Activated CD4-positive, alpha-beta T cell treated with anti-CD3 and anti-CD28 coated beads, Interleukin-2, Interleukin-4, amounts not matched to agents 100 ng/mL and 50 ng/mL, durations not matched to agents 16 hours and 8 hours (primary cell): ENCODE results near the gene TMEM186.
A peak's percentile ranks its signal among the peaks of the same experiment; 100 is the strongest.
"Not testable (repeated sequence)": the region's sequence is repeated elsewhere in the genome, so short reads cannot be mapped to it uniquely, and the experiment has no call there.

Experiments used
- DNase-seq: peaks from one replicate; pipeline ENCODE4 v3.0.0-alpha.2; 2020; ENCODE audit warnings: low spot score

The TMEM186 gene

GRCh38 chr16:8797364-8798173, at the start of gene TMEM186, which contains the start of gene PMM2:
TSS of gene TMEM186 (minus strand) at chr16:8797639. CDS start at chr16:8797614, 25 bp downstream.
TSS of gene PMM2 (plus strand) at chr16:8797839. CDS start at chr16:8797883, 44 bp downstream.
- DNase-seq, result peak; percentile 98

- no peak for DNase-seq
Observed at GRCh38 chr16:8847145-8847544, 49.7 kb upstream of the TMEM186 start.

GRCh38 chr16:8846401-8846932, 49.0 kb upstream of the TMEM186 start:
- no peak for DNase-seq

GRCh38 chr16:8845699-8846298, 48.4 kb upstream of the TMEM186 start:
- DNase-seq, result no peak

GRCh38 chr16:8843296-8843695, 45.9 kb upstream of the TMEM186 start:
- DNase-seq, result not testable (repeated sequence)

- DNase-seq, result not testable (repeated sequence)
Observed at GRCh38 chr16:8842016-8842415, 44.6 kb upstream of the TMEM186 start.

GRCh38 chr16:8837594-8837993, 40.2 kb upstream of the TMEM186 start:
- not testable (repeated sequence) for DNase-seq

- not testable (repeated sequence) for DNase-seq
Observed at GRCh38 chr16:8836797-8837196, 39.4 kb upstream of the TMEM186 start.

- no peak for DNase-seq
Observed at GRCh38 chr16:8832717-8833105, 35.3 kb upstream of the TMEM186 start.

GRCh38 chr16:8831871-8832716, 34.7 kb upstream of the TMEM186 start:
- DNase-seq, result no peak

GRCh38 chr16:8831450-8831849, 34.0 kb upstream of the TMEM186 start:
- no peak for DNase-seq

GRCh38 chr16:8828541-8829165, 31.2 kb upstream of the TMEM186 start:
- DNase-seq, result no peak

- no peak for DNase-seq
Observed at GRCh38 chr16:8826278-8826879, 28.9 kb upstream of the TMEM186 start.

- no peak for DNase-seq
Observed at GRCh38 chr16:8822403-8822802, 25.0 kb upstream of the TMEM186 start.

- no peak for DNase-seq
Observed at GRCh38 chr16:8819411-8820034, 22.1 kb upstream of the TMEM186 start.

- no peak for DNase-seq
Observed at GRCh38 chr16:8818504-8819270, 21.2 kb upstream of the TMEM186 start.

- DNase-seq, result peak; percentile 11
Observed at GRCh38 chr16:8816967-8817655, 19.7 kb upstream of the TMEM186 start.

- DNase-seq, result no peak
Observed at GRCh38 chr16:8814095-8814806, 16.8 kb upstream of the TMEM186 start.
